Mesothelial cell of epicardium (in vitro differentiated cells): ENCODE results near the gene TYRO3. TPM values are rescaled to one million over a fixed set of nuclear protein-coding genes. Genes with fewer than 3 reads are reported as not detected.

Experiments
- DNase-seq, 2 experiments: peaks; one replicate each; pipeline ENCODE4 v3.0.0; 2021; ENCODE audit warnings: low spot score in 2 of 2; ENCODE audit not compliant: unreplicated experiment in 2 of 2
- H3K27ac Mint-ChIP-seq: 2 replicates; pipeline ENCODE4 v1.8.0; 2021; ENCODE audit warnings: mixed read lengths
- H3K27me3 Mint-ChIP-seq: 2 replicates; pipeline ENCODE4 v1.8.0; 2021; ENCODE audit warnings: low read depth, mixed read lengths
- H3K36me3 Mint-ChIP-seq: 2 replicates; pipeline ENCODE4 v1.8.0; 2021; ENCODE audit warnings: mixed read lengths
- H3K4me1 Mint-ChIP-seq: 2 replicates; pipeline ENCODE4 v1.8.0; 2021; ENCODE audit warnings: mixed read lengths
- H3K4me3 Mint-ChIP-seq: 2 replicates; pipeline ENCODE4 v1.8.0; 2021; ENCODE audit warnings: mild to moderate bottlenecking, moderate library complexity, mixed read lengths
- H3K9me3 Mint-ChIP-seq: 2 replicates; pipeline ENCODE4 v1.8.0; 2021; ENCODE audit warnings: mixed read lengths
- total RNA-seq: library from RNA; stranded (reverse); gene quantifications from 3 replicates; pipeline ENCODE4 v1.2.1, GENCODE V29; 2021
- TF ChIP-seq, protein P1 (sequence below): fragments of 200-600 bp; sonication (generic); IDR thresholded peaks from one replicate; pipeline ENCODE4 v1.5.0; 2021; ENCODE audit warnings: antibody characterized with exemption; ENCODE audit not compliant: unreplicated experiment

Gene TYRO3
- total RNA-seq, 1 donor from 2014 or later: 94.4 TPM

DNA sequence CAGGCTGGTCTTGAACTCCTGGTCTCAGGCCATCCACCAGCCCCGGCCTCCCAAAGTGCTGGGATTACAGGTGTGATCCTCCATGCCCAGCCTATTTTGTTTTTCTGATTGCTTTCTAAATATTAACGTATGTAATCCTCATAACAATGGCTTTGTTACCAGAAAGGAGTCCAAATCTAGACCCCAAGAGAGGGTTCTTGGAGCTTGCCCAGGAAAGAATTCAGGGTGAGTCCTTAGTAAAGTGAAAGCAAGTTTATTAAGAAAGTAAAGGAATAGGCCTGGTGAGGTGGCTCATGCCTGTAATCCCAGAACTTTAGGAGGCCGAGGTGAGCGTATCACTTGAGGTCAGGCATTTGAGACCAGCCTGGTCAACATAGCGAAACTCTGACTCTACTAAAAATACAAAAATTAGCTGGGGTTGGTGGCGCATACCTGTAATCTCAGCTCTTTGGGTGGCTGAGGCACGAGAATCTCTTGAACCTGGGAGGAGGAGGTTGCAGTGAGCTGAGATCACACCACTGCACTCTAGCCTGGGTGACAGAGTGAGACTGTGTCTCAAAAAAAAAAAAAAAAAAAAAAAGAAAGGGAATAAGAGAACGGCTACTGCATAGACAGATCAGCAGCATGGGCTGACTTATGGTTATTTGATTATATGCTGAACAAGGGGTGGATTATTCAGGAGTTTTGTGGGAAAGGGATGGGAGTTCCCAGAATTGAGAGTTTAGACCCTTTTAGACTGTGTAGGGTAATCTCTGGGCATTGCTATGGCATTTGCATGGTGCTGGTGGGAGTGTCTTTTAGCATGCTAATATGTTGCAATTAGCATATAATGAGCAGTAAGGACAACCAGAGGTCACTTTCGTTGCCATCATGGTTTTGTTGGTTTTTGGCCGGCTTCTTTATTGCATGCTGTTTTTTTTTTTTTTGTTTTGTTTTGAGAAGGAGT is 36.1 kb downstream of the TYRO3 start:
- Mint-ChIP-seq H3K9me3 (no peaks in the 10 kb centered on the region), H3K27me3 (no peaks in the 10 kb centered on the region), H3K4me3 (no peak overlapping the region), H3K27ac (no peak overlapping the region), H3K36me3 (no peaks in the 10 kb centered on the region), H3K4me1 (peaks cover 4% of the 10 kb centered on the region)
- TF ChIP-seq, protein P1, sequence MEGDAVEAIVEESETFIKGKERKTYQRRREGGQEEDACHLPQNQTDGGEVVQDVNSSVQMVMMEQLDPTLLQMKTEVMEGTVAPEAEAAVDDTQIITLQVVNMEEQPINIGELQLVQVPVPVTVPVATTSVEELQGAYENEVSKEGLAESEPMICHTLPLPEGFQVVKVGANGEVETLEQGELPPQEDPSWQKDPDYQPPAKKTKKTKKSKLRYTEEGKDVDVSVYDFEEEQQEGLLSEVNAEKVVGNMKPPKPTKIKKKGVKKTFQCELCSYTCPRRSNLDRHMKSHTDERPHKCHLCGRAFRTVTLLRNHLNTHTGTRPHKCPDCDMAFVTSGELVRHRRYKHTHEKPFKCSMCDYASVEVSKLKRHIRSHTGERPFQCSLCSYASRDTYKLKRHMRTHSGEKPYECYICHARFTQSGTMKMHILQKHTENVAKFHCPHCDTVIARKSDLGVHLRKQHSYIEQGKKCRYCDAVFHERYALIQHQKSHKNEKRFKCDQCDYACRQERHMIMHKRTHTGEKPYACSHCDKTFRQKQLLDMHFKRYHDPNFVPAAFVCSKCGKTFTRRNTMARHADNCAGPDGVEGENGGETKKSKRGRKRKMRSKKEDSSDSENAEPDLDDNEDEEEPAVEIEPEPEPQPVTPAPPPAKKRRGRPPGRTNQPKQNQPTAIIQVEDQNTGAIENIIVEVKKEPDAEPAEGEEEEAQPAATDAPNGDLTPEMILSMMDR: no peak
- DNase-seq: no peak

DNA sequence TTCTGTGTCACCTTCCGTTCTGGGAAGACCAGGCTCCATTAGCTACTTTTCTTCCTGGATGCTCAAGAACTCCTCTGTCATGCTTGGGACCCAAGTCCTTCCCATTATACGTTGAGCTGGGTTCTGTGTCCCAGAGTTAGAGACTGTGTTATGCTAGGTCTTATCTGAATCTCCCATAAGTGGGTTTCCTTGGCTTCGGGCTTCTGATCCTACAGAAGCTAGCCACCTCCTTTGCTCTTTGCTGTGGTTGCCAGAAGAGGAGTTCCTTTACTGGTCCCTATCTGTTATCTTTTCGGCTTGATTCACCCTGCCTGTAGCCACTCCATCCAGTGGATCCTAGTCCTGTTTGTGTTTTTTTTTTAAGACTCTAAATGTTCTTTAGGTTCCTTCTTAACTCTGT is 38.0 kb downstream of the TYRO3 start:
- DNase-seq: no peak

DNA sequence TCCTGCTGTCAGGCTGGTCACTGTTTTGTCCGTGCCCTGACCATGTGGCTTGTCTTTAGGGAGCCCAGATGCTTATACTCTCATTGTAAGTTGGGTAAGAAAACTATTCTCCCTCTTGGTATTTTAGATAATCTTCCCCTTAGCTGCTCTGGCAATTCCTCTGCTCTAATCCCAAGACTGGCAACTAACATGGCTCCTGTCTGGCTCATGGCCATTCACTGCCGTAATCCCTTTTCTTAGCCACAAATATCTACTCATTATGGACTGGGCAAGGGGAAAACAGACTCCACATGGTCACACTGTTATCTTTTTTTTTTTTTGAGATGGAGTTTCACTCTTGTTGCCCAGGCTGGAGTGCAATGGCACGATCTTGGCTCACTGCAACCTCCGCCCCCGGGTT is 38.8 kb downstream of the TYRO3 start:
- no peak overlapping the region for H3K4me3 Mint-ChIP-seq
- H3K36me3 Mint-ChIP-seq: no peaks in the 10 kb centered on the region
- no peaks in the 10 kb centered on the region for H3K9me3 Mint-ChIP-seq
- no peaks in the 10 kb centered on the region for H3K27me3 Mint-ChIP-seq
- H3K4me1 Mint-ChIP-seq: no peaks in the 10 kb centered on the region
- H3K27ac Mint-ChIP-seq: no peak overlapping the region
- DNase-seq: no peak
- TF ChIP-seq, protein P1: no peak

More for the DNA sequence above, 38.0 kb downstream of the TYRO3 start:
- TF ChIP-seq, protein P1: no peak
- no peaks in the 10 kb centered on the region for H3K27me3 Mint-ChIP-seq
- no peaks in the 10 kb centered on the region for H3K36me3 Mint-ChIP-seq
- H3K4me3 Mint-ChIP-seq: no peak overlapping the region
- no peak overlapping the region for H3K27ac Mint-ChIP-seq
- no peaks in the 10 kb centered on the region for H3K4me1 Mint-ChIP-seq
- no peaks in the 10 kb centered on the region for H3K9me3 Mint-ChIP-seq

DNA sequence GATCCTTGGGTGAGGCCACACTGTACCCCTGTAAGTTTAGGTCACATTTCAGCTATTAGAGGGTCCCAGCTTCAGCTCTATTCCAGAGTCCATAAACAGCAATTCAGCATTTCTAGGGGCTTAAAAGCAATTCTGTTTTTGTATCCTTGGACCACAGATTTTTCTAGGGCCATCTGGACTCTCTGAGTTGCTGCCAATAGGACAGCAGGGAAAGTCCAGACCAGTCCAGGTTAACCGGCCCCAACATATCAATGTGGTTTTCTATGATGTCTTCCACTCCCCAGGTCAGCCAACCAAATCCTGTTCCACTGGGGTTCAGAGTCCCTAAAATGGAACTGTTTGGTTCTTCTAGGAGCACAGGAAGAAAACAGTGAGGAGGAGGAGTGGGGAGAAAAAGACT is 40.0 kb downstream of the TYRO3 start:
- DNase-seq: no peak
- H3K9me3 Mint-ChIP-seq: no peaks in the 10 kb centered on the region
- no peak overlapping the region for H3K27ac Mint-ChIP-seq
- H3K27me3 Mint-ChIP-seq: no peaks in the 10 kb centered on the region
- H3K36me3 Mint-ChIP-seq: no peaks in the 10 kb centered on the region
- peaks cover 5% of the 10 kb centered on the region for H3K4me1 Mint-ChIP-seq
- no peak overlapping the region for H3K4me3 Mint-ChIP-seq
- TF ChIP-seq, protein P1: no peak

DNA sequence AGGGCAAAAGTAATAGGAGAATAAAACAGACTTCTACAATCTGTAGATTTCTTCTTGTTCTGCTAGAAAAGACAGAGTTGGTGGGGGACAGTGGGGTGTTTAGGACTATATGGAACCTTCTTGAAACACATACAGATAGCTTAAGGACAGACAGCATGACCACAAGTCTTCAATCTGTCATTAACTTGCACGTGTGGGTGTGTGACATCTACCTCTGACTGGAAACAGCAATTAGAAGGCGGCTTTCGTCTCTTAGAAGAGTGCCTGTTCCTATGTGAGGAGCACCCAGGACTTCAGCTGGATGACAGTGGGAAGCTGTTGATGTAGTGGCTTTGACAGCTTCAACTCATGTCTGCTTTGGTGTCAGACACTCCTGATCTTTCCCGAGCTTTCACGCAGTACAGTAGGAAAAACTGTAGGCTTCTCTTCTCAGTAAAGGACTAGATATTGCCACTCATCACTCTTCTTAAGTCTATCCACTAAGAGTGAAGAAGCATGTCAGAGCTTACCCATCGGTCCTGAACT is 44.5 kb downstream of the TYRO3 start:
- Mint-ChIP-seq H3K4me3 (no peak overlapping the region), H3K4me1 (peaks cover 20% of the 10 kb centered on the region), H3K9me3 (no peaks in the 10 kb centered on the region), H3K27me3 (no peaks in the 10 kb centered on the region), H3K36me3 (no peaks in the 10 kb centered on the region), H3K27ac (no peak overlapping the region)
- no peak for DNase-seq
- TF ChIP-seq, protein P1: no peak
